ENCODE results near the gene NRIP3. TPM values are rescaled to one million over a fixed set of nuclear protein-coding genes. Genes with fewer than 3 reads are reported as not detected.
"Not testable (repeated sequence)": the region's sequence is repeated elsewhere in the genome, so short reads cannot be mapped to it uniquely, and the experiment has no call there.

NRIP3 gene
- total and polyA plus RNA-seq, 4 experiments from 2014 or later = 0.63 to 1.7 (median 1.2) TPM

DNA sequence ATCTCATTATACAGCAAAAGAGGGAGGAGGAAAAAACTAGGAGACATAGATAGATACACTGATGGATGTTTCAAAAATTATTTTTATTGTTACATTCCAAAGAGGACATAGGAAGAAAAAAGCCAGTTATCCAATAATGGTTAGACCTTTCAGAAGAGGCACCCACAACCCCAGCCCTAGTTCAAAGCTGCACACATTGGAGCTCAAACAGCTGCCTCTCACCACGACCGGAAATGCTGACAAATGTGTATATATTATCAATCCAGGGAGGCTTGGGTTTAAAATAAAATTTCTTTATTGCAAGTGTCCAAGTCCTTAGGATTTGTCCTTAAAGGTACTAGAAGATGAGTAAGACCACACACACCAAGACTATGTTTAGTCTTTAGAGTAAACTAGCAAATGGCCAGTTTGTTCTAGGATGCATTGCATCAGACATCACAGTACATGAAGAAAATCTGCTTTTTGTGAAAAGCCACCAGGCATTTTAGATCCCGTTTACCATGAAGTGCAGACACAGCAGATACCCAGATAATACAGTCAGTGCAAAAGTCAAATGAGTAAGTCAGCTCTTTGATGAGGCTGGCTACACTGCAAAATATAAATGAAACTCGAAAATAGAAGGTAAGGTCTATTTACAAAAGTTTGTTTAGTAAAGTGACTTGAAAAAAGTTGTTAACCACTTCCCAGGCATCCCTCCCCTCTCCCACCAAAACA lies 56.4 kb downstream of the NRIP3 start:
- ChIA-PET CTCF (ENCODE audit: partially characterized antibody) (interaction anchor here (1.0 to 3.1 kb wide), 2 partner anchors 10 to 13 kb away, joined by 3 to 19 read pairs; no protein-coding TSS in a partner anchor), POLR2A (ENCODE audit: partially characterized antibody) (no interaction called here)
- no peaks in the 10 kb centered on the region for H3K4me1 ChIP-seq (ENCODE audit: insufficient read depth, low read length)
- Mint-ChIP-seq H3K27me3 (peaks cover 0 to 2% of the 10 kb centered on the region in 2 donors), H3K4me1 (no peaks in the 10 kb centered on the region), H3K36me3 (peaks cover 36 to 47% of the 10 kb centered on the region in 2 donors), H3K9me3 (no peaks in the 10 kb centered on the region), H3K27ac (peak overlapping the region in 1 of 7 donors; percentile 5), H3K4me3 (no peak overlapping the region)
- H3K27ac ChIP-seq (ENCODE audit: low read depth, low read length) = no peak overlapping the region
- DNase-seq = no peak
- intact Hi-C loops (cut with micrococcal nuclease) = no loop called here
- H3K27me3 ChIP-seq (ENCODE audit: insufficient read depth, low read length) = no peaks in the 10 kb centered on the region
- H3K9me3 ChIP-seq (ENCODE audit: control insufficient read depth in 1 of 2, low read length in 2 of 2) = no peaks in the 10 kb centered on the region
- H3K4me3 ChIP-seq (ENCODE audit: low read length in 2 of 2) = no peak overlapping the region
- peaks cover 33% of the 10 kb centered on the region for H3K36me3 ChIP-seq (ENCODE audit: insufficient read depth, low read length)

GRCh38 chr11:8942518-8943066 lies 61.2 kb downstream of the NRIP3 start, which contains the start of gene ASCL3:
TSS of gene ASCL3 (minus strand) at chr11:8943016. CDS start at chr11:8938161, 4,855 bp downstream.
- Histone ChIP-seq H3K27me3 (ENCODE audit: insufficient read depth, low read length) (no peaks in the 10 kb centered on the region), H3K9me3 (ENCODE audit: control insufficient read depth in 1 of 2, low read length in 2 of 2) (no peaks in the 10 kb centered on the region), H3K4me1 (ENCODE audit: insufficient read depth, low read length) (no peaks in the 10 kb centered on the region), H3K27ac (ENCODE audit: low read depth, low read length) (no peak within 1 kb of the TSS), H3K4me3 (ENCODE audit: low read length in 2 of 2) (no peak within 1 kb of the TSS), H3K36me3 (ENCODE audit: insufficient read depth, low read length) (peaks cover 7% of the 10 kb centered on the region)
- intact Hi-C loops (cut with micrococcal nuclease) = no loop called here
- Mint-ChIP-seq H3K9me3 (no peaks in the 10 kb centered on the region), H3K4me3 (no peak within 1 kb of the TSS), H3K36me3 (peaks cover 7 to 8% of the 10 kb centered on the region in 2 donors), H3K27me3 (peaks cover 8 to 11% of the 10 kb centered on the region in 2 donors), H3K4me1 (no peaks in the 10 kb centered on the region), H3K27ac (no peak within 1 kb of the TSS)
- ChIA-PET POLR2A (ENCODE audit: partially characterized antibody) (no interaction called here), CTCF (ENCODE audit: partially characterized antibody) (interaction anchor here (0.8 kb wide), 1 partner anchor 17 kb away, joined by 3 read pairs; no protein-coding TSS in a partner anchor)
- DNase-seq = no peak

- H3K4me1 ChIP-seq (ENCODE audit: insufficient read depth, low read length) = no peaks in the 10 kb centered on the region
- H3K27me3 ChIP-seq (ENCODE audit: insufficient read depth, low read length) = no peaks in the 10 kb centered on the region
- Mint-ChIP-seq H3K4me3 (no peak overlapping the region), H3K27me3 (peaks cover 8 to 11% of the 10 kb centered on the region in 2 donors), H3K9me3 (no peaks in the 10 kb centered on the region), H3K36me3 (no peaks in the 10 kb centered on the region), H3K4me1 (no peaks in the 10 kb centered on the region), H3K27ac (peak overlapping the region in 1 of 7 donors; percentile 1)
- H3K27ac ChIP-seq (ENCODE audit: low read depth, low read length) = no peak overlapping the region
- no peak overlapping the region for H3K4me3 ChIP-seq (ENCODE audit: low read length in 2 of 2)
- no peaks in the 10 kb centered on the region for H3K36me3 ChIP-seq (ENCODE audit: insufficient read depth, low read length)
- H3K9me3 ChIP-seq (ENCODE audit: control insufficient read depth in 1 of 2, low read length in 2 of 2) = no peaks in the 10 kb centered on the region
- DNase-seq = no peak
- POLR2A ChIA-PET (ENCODE audit: partially characterized antibody) = no interaction called here
- CTCF ChIA-PET (ENCODE audit: partially characterized antibody) = no interaction called here
- intact Hi-C loops (cut with micrococcal nuclease) = no loop called here
Observed at GRCh38 chr11:8941341-8942103, 62.3 kb downstream of the NRIP3 start.

DNA sequence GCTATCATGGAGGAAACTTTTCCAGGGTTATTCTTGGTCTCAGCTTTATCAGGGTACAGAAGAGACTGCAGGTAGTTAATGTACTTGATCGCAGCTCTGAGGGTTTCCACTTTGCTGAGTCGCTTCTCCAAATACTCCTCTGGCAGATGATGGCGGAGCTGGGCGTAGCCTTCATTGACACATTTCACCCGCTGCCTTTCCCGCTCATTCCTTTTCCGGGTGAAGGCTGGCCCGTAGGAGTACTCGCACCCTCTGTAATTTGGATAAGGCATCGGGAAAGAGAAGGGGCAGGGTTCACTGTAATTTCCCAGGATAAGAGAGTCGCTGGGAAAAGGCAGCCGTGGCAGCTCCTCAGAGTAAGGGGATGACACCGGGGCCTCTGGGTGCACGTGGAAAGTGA lies 66.1 kb downstream of the NRIP3 start:
- CTCF ChIA-PET (ENCODE audit: partially characterized antibody) = interaction anchor here (0.6 kb wide), 1 partner anchor 22 kb away, joined by 3 read pairs; no protein-coding TSS in a partner anchor

GRCh38 chr11:8937159-8937558 lies 66.6 kb downstream of the NRIP3 start:
- no peaks in the 10 kb centered on the region for H3K36me3 Mint-ChIP-seq
- ChIA-PET CTCF (ENCODE audit: partially characterized antibody) (no interaction called here), POLR2A (ENCODE audit: partially characterized antibody) (no interaction called here)
- peaks cover 6 to 11% of the 10 kb centered on the region in 2 donors for H3K27me3 Mint-ChIP-seq
- H3K27ac Mint-ChIP-seq = no peak overlapping the region
- peak overlapping the region in 1 of 8 donors; percentile 24 for H3K4me3 Mint-ChIP-seq
- Histone ChIP-seq H3K27me3 (ENCODE audit: insufficient read depth, low read length) (no peaks in the 10 kb centered on the region), H3K4me3 (ENCODE audit: low read length in 2 of 2) (no peak overlapping the region), H3K9me3 (ENCODE audit: control insufficient read depth in 1 of 2, low read length in 2 of 2) (no peaks in the 10 kb centered on the region), H3K36me3 (ENCODE audit: insufficient read depth, low read length) (no peaks in the 10 kb centered on the region), H3K27ac (ENCODE audit: low read depth, low read length) (no peak overlapping the region), H3K4me1 (ENCODE audit: insufficient read depth, low read length) (no peaks in the 10 kb centered on the region)
- no peaks in the 10 kb centered on the region for H3K9me3 Mint-ChIP-seq
- intact Hi-C loops (cut with micrococcal nuclease) = no loop called here
- peaks cover 0 to 3% (median under 1%) of the 10 kb centered on the region in 4 donors for H3K4me1 Mint-ChIP-seq
- DNase-seq = no peak

More for the DNA sequence above, 66.1 kb downstream of the NRIP3 start:
- Histone ChIP-seq H3K4me3 (ENCODE audit: low read length in 2 of 2) (no peak overlapping the region), H3K36me3 (ENCODE audit: insufficient read depth, low read length) (no peaks in the 10 kb centered on the region), H3K4me1 (ENCODE audit: insufficient read depth, low read length) (no peaks in the 10 kb centered on the region), H3K9me3 (ENCODE audit: control insufficient read depth in 1 of 2, low read length in 2 of 2) (no peaks in the 10 kb centered on the region), H3K27me3 (ENCODE audit: insufficient read depth, low read length) (no peaks in the 10 kb centered on the region), H3K27ac (ENCODE audit: low read depth, low read length) (no peak overlapping the region)
- peaks cover 6 to 11% of the 10 kb centered on the region in 2 donors for H3K27me3 Mint-ChIP-seq
- H3K4me3 Mint-ChIP-seq = no peak overlapping the region
- no peak overlapping the region for H3K27ac Mint-ChIP-seq
- H3K36me3 Mint-ChIP-seq = no peaks in the 10 kb centered on the region
- intact Hi-C loops (cut with micrococcal nuclease) = no loop called here
- POLR2A ChIA-PET (ENCODE audit: partially characterized antibody) = no interaction called here
- H3K4me1 Mint-ChIP-seq = peaks cover 0 to 3% (median under 1%) of the 10 kb centered on the region in 4 donors
- no peak for DNase-seq
- no peaks in the 10 kb centered on the region for H3K9me3 Mint-ChIP-seq

- H3K27me3 Mint-ChIP-seq; H3K4me3 Mint-ChIP-seq; H3K4me1 ChIP-seq (ENCODE audit: insufficient read depth, low read length); H3K36me3 ChIP-seq (ENCODE audit: insufficient read depth, low read length); H3K4me1 Mint-ChIP-seq; H3K4me3 ChIP-seq (ENCODE audit: low read length in 2 of 2); H3K9me3 Mint-ChIP-seq; H3K36me3 Mint-ChIP-seq; DNase-seq; H3K9me3 ChIP-seq (ENCODE audit: control insufficient read depth in 1 of 2, low read length in 2 of 2); intact Hi-C loops (cut with micrococcal nuclease); H3K27me3 ChIP-seq (ENCODE audit: insufficient read depth, low read length); H3K27ac ChIP-seq (ENCODE audit: low read depth, low read length); POLR2A ChIA-PET (ENCODE audit: partially characterized antibody); H3K27ac Mint-ChIP-seq: not testable (repeated sequence)
- CTCF ChIA-PET (ENCODE audit: partially characterized antibody) = interaction anchor here (1.1 kb wide), 1 partner anchor 202 kb away, joined by 3 read pairs; no protein-coding TSS in a partner anchor
Observed at GRCh38 chr11:8935789-8936188, 68.0 kb downstream of the NRIP3 start.
